Psoas muscle (tissue), 8 donors: ENCODE data around the gene GTF2A2. TPM values are rescaled to one million over a fixed set of nuclear protein-coding genes. Genes with fewer than 3 reads are reported as not detected.
"Not testable (repeated sequence)": the region's sequence is repeated elsewhere in the genome, so short reads cannot be mapped to it uniquely, and the experiment has no call there.

Source experiments
- ATAC-seq, 4 donors: fragments of 200-7000 bp; cut with Tn5 transposase; one replicate each; pipeline ENCODE4 v1.9.1; 2020; ENCODE audit warnings: moderate library complexity in 3 of 4, mild to moderate bottlenecking in 2 of 4
- DNase-seq, 2 donors: peaks; one replicate each; pipeline ENCODE4 v3.0.0-alpha.2; 2020
- H3K27ac ChIP-seq: fragments of 200-600 bp; one replicate; pipeline ENCODE4 v1.8.0; 2022
- H3K27me3 ChIP-seq, 3 donors: fragments of 200-600 bp in 1 of 3; one replicate each; pipeline versions ENCODE4 v1.6.1 to v1.8.0; 2013 to 2022; ENCODE audit warnings: low read length in 2 of 3, mild to moderate bottlenecking in 2 of 3, moderate library complexity in 1 of 3; ENCODE audit not compliant: insufficient read depth in 3 of 3
- H3K36me3 ChIP-seq, 2 donors: fragments of 200-600 bp in 1 of 2; one replicate each; pipeline versions ENCODE4 v1.6.1 to v1.8.0; 2013 to 2022; ENCODE audit warnings: low read depth in 1 of 2, mild to moderate bottlenecking in 1 of 2, moderate library complexity in 1 of 2; ENCODE audit not compliant: insufficient read depth in 1 of 2
- H3K4me1 ChIP-seq: fragments of 200-600 bp; one replicate; pipeline ENCODE4 v1.8.0; 2022
- H3K4me3 ChIP-seq: fragments of 200-600 bp; one replicate; pipeline ENCODE4 v1.8.0; 2022; ENCODE audit warnings: mild to moderate bottlenecking
- H3K9me3 ChIP-seq: fragments of 200-600 bp; one replicate; pipeline ENCODE4 v1.8.0; 2022
- WGBS, 3 donors: extraction: QIAGEN DNeasy Blood & Tissue Kit; methylation state at CpG; one replicate each; pipeline versions ENCODE4 v1.1.6 to v1.1.7; 2013; 5-methylcytosine and 5-hydroxymethylcytosine counted together
- intact Hi-C, 2 donors: fragments of 100-400 bp; cut with DNase I; formaldehyde crosslinking; loops; one replicate each; pipeline versions ENCODE4 v1.11.0 to v1.14.2; 2022
- polyA plus RNA-seq, 3 donors: library from polyadenylated mRNA; stranded (reverse); fragments of 200-250 nt; gene quantifications; one replicate each; pipeline ENCODE4 v1.2.3, GENCODE V29; 2013
- total RNA-seq, 4 donors: library from RNA; stranded (reverse); fragmentation: NEBNext Ultra II Directional in 2 of 4; extraction: Animal tissue kit (Norgen Biotek cat#: 25700) in 2 of 4; gene quantifications; one replicate each; pipeline versions ENCODE4 v1.2.1 to v1.2.4, GENCODE V29; 2021 to 2023
- TF ChIP-seq, protein P1 (sequence below): fragments of 200-600 bp; IDR thresholded peaks from one replicate; pipeline ENCODE4 v1.8.0; 2022; ENCODE audit warnings: antibody characterized with exemption
- donor health status: healthy with polysubstance abuse.
- donor health status: DM: no; HTN: no; CAD: no; lungs with moderate emphysema.
- donor health status: Bipolar disorder and iron deficiency.
- donor health status: healthy.
- donor health status: DM: yes; HTN: yes; CAD: no.
- donor health status: DM: no; HTN: no; CAD: no.
- donor health status: DM: no; HTN: no; CAD: no.
- donor health status: DM: yes; HTN: yes; CAD: no.

GTF2A2 gene
- total and polyA plus RNA-seq, 7 donors, result 84.1 to 229 (median 113) TPM

DNA sequence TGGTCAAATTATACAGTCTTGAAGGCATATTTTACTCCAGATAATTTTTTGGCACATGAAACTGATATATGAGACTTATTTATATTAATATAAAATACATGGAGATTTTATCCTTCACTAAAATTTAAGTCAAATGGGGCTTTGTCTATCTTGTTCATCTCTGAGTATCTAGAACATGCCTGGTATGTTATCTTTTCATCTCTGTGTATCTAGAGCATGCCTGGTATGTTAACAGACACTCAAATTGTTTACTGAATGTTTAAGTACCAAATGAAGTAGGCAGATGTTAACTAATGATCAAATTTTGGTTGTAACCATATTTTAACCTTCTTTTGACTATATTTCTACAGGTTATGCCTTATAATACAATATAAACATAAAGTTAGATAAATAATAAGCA lies 7.7 kb downstream of the GTF2A2 start:
- intact Hi-C loops, result no loop called here
- Histone ChIP-seq H3K27me3 (no peaks in the 10 kb centered on the region), H3K9me3 (no peaks in the 10 kb centered on the region), H3K27ac (no peak overlapping the region), H3K36me3 (peaks cover 12 to 83% of the 10 kb centered on the region in 2 donors), H3K4me1 (no peaks in the 10 kb centered on the region), H3K4me3 (no peak overlapping the region)
- no peak for ATAC-seq
- no peak for DNase-seq
- TF ChIP-seq, protein P1, sequence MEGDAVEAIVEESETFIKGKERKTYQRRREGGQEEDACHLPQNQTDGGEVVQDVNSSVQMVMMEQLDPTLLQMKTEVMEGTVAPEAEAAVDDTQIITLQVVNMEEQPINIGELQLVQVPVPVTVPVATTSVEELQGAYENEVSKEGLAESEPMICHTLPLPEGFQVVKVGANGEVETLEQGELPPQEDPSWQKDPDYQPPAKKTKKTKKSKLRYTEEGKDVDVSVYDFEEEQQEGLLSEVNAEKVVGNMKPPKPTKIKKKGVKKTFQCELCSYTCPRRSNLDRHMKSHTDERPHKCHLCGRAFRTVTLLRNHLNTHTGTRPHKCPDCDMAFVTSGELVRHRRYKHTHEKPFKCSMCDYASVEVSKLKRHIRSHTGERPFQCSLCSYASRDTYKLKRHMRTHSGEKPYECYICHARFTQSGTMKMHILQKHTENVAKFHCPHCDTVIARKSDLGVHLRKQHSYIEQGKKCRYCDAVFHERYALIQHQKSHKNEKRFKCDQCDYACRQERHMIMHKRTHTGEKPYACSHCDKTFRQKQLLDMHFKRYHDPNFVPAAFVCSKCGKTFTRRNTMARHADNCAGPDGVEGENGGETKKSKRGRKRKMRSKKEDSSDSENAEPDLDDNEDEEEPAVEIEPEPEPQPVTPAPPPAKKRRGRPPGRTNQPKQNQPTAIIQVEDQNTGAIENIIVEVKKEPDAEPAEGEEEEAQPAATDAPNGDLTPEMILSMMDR, result no peak

DNA sequence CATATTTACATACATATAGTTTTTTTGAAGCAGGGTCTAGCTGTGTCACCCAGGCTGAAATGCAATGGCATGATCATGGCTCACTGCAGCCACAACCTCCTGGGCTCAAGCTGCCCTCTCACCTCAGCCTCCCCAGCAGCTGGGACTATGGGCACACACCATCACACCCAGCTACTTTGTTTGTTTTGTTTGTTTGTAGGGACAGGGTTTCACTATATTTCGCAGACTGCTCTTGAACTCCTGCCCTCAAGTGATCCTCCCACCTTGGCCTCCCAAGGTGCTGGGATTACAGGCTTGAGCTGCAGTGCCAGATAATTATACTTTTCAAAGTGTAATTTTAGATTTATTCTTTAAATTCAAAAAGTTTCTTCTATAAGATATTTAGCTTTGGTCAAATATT lies 10.2 kb downstream of the GTF2A2 start:
- Histone ChIP-seq H3K27me3 (no peaks in the 10 kb centered on the region), H3K36me3 (peaks cover 6 to 80% of the 10 kb centered on the region in 2 donors), H3K27ac (no peak overlapping the region), H3K9me3 (no peaks in the 10 kb centered on the region), H3K4me3 (no peak overlapping the region), H3K4me1 (no peaks in the 10 kb centered on the region)
- intact Hi-C loops, result no loop called here
- WGBS, 3 donors, result 91 to 100% (median 91%) methylated on average over 1 of the region's 1 CpG
- TF ChIP-seq, protein P1, result no peak
- DNase-seq, result no peak
- ATAC-seq, result no peak

DNA sequence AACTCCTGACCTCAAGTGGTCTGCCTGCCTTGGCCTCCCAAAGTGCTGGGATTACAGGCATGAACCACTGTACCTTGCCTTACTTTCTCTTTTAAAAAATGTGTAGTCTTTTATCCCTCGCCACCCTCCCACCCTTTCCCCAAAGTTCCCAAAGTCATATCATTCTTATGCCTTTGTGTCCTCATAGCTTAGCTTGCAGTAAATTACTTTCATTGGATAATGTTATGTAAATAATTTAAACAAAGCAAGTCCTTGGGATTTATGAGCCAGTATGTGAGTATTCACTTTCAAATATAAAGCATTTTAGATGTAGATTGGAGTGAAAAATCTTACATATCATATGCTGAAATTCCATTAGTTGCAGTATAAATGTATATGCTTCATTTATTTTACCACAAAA lies 11.0 kb downstream of the GTF2A2 start:
- H3K4me3 ChIP-seq, result no peak overlapping the region
- no peak for ATAC-seq
- H3K4me1 ChIP-seq, result no peaks in the 10 kb centered on the region
- intact Hi-C loops, result no loop called here
- TF ChIP-seq, protein P1, result no peak
- no peaks in the 10 kb centered on the region for H3K9me3 ChIP-seq
- 95 to 100% (median 97%) methylated on average over 1 of the region's 1 CpG for WGBS, 3 donors
- H3K27me3 ChIP-seq, result no peaks in the 10 kb centered on the region
- DNase-seq, result no peak
- no peak overlapping the region for H3K27ac ChIP-seq
- peaks cover 0 to 80% of the 10 kb centered on the region in 2 donors for H3K36me3 ChIP-seq

DNA sequence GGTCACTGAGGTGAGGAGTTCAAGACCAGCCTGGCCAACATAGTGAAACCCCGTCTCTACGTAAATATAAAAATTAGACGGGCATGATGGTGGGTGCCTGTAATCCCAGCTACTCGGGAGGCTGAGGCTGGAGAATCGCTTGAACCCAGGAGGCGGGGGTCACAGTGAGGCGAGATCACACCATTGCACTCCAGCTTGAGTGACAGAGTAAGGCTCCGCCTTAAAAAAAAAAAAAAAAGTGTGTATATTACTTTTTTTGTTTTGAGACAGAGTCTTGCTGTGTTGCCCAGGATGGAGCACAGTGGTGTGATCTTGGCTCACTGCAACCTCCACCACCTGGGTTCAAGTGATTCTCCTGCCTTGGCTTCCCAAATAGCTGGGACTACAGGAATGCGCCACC lies 11.5 kb downstream of the GTF2A2 start:
- H3K4me1 ChIP-seq, result not testable (repeated sequence)
- 95 to 98% (median 96%) methylated on average over 9 of the region's 9 CpGs for WGBS, 3 donors
- peaks cover 0 to 80% of the 10 kb centered on the region in 2 donors for H3K36me3 ChIP-seq

DNA sequence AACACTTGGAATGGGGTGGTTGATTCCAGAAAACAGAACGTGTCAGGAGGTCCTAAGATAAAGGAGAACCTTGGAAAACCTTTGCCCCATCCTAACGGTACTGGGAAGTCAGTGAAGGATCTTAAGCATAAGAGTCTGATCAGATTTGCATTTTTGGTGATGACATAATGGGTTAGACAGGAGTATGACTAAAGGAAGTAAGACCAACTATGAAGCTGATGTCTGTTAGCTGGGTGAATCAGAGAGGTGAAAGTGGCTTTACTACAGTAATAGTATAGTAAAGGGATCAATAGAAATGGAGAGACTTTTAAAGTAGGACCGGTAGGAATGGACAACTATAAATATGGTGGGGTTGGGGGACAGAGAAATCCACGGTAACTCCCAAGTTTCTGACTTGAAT lies 12.6 kb downstream of the GTF2A2 start:
- intact Hi-C loops, result no loop called here
- H3K36me3 ChIP-seq, result peaks cover 0 to 80% of the 10 kb centered on the region in 2 donors

More for the DNA sequence above, 11.5 kb downstream of the GTF2A2 start:
- intact Hi-C loops, H3K4me3 ChIP-seq, H3K9me3 ChIP-seq, H3K27me3 ChIP-seq, H3K27ac ChIP-seq, DNase-seq, ATAC-seq: not testable (repeated sequence)

More for the DNA sequence above, 12.6 kb downstream of the GTF2A2 start:
- Histone ChIP-seq H3K4me3 (no peak overlapping the region), H3K27me3 (no peaks in the 10 kb centered on the region), H3K4me1 (no peaks in the 10 kb centered on the region), H3K27ac (no peak overlapping the region), H3K9me3 (no peaks in the 10 kb centered on the region)
- WGBS, 3 donors, result 86 to 92% (median 89%) methylated on average over 4 of the region's 4 CpGs
- TF ChIP-seq, protein P1, result no peak
- DNase-seq (no peak), ATAC-seq (no peak)
